Lung (tissue), 12 donors: ENCODE results near the gene PPIL1. TPM values are rescaled to one million over a fixed set of nuclear protein-coding genes. Genes with fewer than 3 reads are reported as not detected.

Source experiments
- ATAC-seq: fragments of 200-7000 bp; cut with Tn5 transposase; one replicate; pipeline ENCODE4 v1.9.1; 2020; ENCODE audit warnings: moderate number of reproducible peaks; ENCODE audit not compliant: insufficient read depth, low FRiP score
- DNase-seq, 3 donors: peaks; one replicate each; pipeline ENCODE4 v3.0.0-alpha.2; 2013 to 2017
- H3K27ac ChIP-seq, 2 donors: one replicate each; pipeline ENCODE4 v1.5.1; 2013; ENCODE audit warnings: mild to moderate bottlenecking in 2 of 2, moderate library complexity in 2 of 2, control low read depth in 1 of 2, inconsistent platforms in 1 of 2, low read depth in 1 of 2, low read length in 1 of 2
- H3K27me3 ChIP-seq, 3 donors: one replicate each; pipeline ENCODE4 v1.5.1; 2013; ENCODE audit warnings: low read length in 2 of 3; ENCODE audit not compliant: control insufficient read depth in 3 of 3, insufficient read depth in 3 of 3
- H3K36me3 ChIP-seq, 4 donors: one replicate each; pipeline ENCODE4 v1.5.1; 2013; ENCODE audit warnings: low read length in 4 of 4, mild to moderate bottlenecking in 1 of 4, moderate library complexity in 1 of 4; ENCODE audit not compliant: control insufficient read depth in 4 of 4, insufficient read depth in 4 of 4
- H3K4me1 ChIP-seq, 5 donors: one replicate each; pipeline ENCODE4 v1.5.1; 2013; ENCODE audit warnings: low read length in 5 of 5, mild to moderate bottlenecking in 2 of 5, moderate library complexity in 1 of 5; ENCODE audit not compliant: control insufficient read depth in 5 of 5, insufficient read depth in 5 of 5
- H3K4me3 ChIP-seq: one replicate; pipeline ENCODE4 v1.5.1; 2013; ENCODE audit warnings: mild to moderate bottlenecking, control low read depth, moderate library complexity
- H3K9ac ChIP-seq, 2 donors: one replicate each; pipeline ENCODE4 v1.5.1; 2013; ENCODE audit warnings: low read length in 2 of 2, control low read depth in 1 of 2; ENCODE audit not compliant: insufficient read depth in 1 of 2
- H3K9me3 ChIP-seq, 4 donors: one replicate each; pipeline ENCODE4 v1.5.1; 2013; ENCODE audit warnings: low read length in 3 of 4, mild to moderate bottlenecking in 1 of 4, moderate library complexity in 1 of 4; ENCODE audit not compliant: control insufficient read depth in 4 of 4, insufficient read depth in 3 of 4
- CTCF ChIP-seq: IDR thresholded peaks from 2 replicates; pipeline ENCODE4 v1.5.1; 2012; ENCODE audit warnings: mild to moderate bottlenecking; ENCODE audit errors: control extremely low read depth, extremely low read depth
- WGBS, 2 donors: extraction: QIAGEN DNeasy Blood & Tissue Kit; methylation state at CpG; one replicate each; pipeline ENCODE4 v1.1.7; 2013; 5-methylcytosine and 5-hydroxymethylcytosine counted together
- polyA plus RNA-seq, 2 donors: library from polyadenylated mRNA; stranded (reverse); fragments of 200-250 nt; gene quantifications; one replicate each; pipeline ENCODE4 v1.2.1, GENCODE V29; 2013
- total RNA-seq, 2 donors: library from RNA; depleted of rRNA in 1 of 2; stranded (reverse); fragments of >200 nt in 1 of 2; gene quantifications; one replicate each; pipeline ENCODE4 v1.2.1, GENCODE V29; 2014 to 2021
- donor health status: control.
- donor health status: control.
- donor health status: Bipolar disorder and iron deficiency.
- donor health status: healthy.
- donor health status: DM: yes; HTN: yes; CAD: no.

The PPIL1 gene
- total and polyA plus RNA-seq, 4 donors = 12.3 to 30.2 (median 20.1) TPM

GRCh38 chr6:36837686-36838085 is 36.9 kb downstream of the PPIL1 start:
- DNase-seq = no peak
- Histone ChIP-seq H3K27me3 (peaks cover 0 to 25% (median 0%) of the 10 kb centered on the region in 3 donors), H3K4me1 (peaks cover 0 to 20% (median 15%) of the 10 kb centered on the region in 5 donors), H3K9ac (no peak overlapping the region), H3K4me3 (no peak overlapping the region), H3K27ac (no peak overlapping the region), H3K36me3 (no peaks in the 10 kb centered on the region), H3K9me3 (no peaks in the 10 kb centered on the region)
- WGBS, 2 donors = 94 to 98% methylated on average over 6 of the region's 6 CpGs
- ATAC-seq = no peak
- TF ChIP-seq CTCF = no peak

- peaks cover 0 to 25% (median 0%) of the 10 kb centered on the region in 3 donors for H3K27me3 ChIP-seq
- no peak overlapping the region for H3K9ac ChIP-seq
- 89 to 90% methylated on average over 2 of the region's 2 CpGs for WGBS, 2 donors
- H3K36me3 ChIP-seq = no peaks in the 10 kb centered on the region
- H3K4me3 ChIP-seq = no peak overlapping the region
- TF ChIP-seq CTCF = no peak
- no peak for ATAC-seq
- H3K4me1 ChIP-seq = peaks cover 0 to 20% (median 15%) of the 10 kb centered on the region in 5 donors
- H3K9me3 ChIP-seq = no peaks in the 10 kb centered on the region
- no peak for DNase-seq
- H3K27ac ChIP-seq = no peak overlapping the region
These were observed 37.6 kb downstream of the PPIL1 start for GRCh38 chr6:36837022-36837339.

- Histone ChIP-seq H3K27ac (no peak overlapping the region), H3K9me3 (no peaks in the 10 kb centered on the region), H3K36me3 (no peaks in the 10 kb centered on the region), H3K4me3 (no peak overlapping the region), H3K27me3 (peaks cover 0 to 25% (median 0%) of the 10 kb centered on the region in 3 donors), H3K4me1 (peaks cover 0 to 20% (median 14%) of the 10 kb centered on the region in 5 donors), H3K9ac (no peak overlapping the region)
- DNase-seq (no peak), ATAC-seq (no peak)
- whole genome bisulfite sequencing, 2 donors = 82 to 92% methylated on average over 3 of the region's 3 CpGs
- no peak for TF ChIP-seq CTCF
These were observed 38.2 kb downstream of the PPIL1 start for GRCh38 chr6:36836111-36837021.
